Sigmoid colon (tissue), 4 donors: ENCODE data around the gene CERS3.

ENCODE experiments used
- CTCF ChIP-seq, 4 experiments: fragments of 450-650 bp in 3 of 4; fragments of 200-600 bp in 1 of 4; IDR thresholded peaks; one replicate each; pipeline ENCODE4 v1.5.1; 2016 to 2019; ENCODE audit warnings: antibody characterized with exemption in 4 of 4, mild to moderate bottlenecking in 3 of 4, moderate library complexity in 2 of 4
- EP300 ChIP-seq, 4 donors: sonication (generic); formaldehyde crosslinking; IDR thresholded peaks; one replicate each; pipeline ENCODE4 v1.6.1; 2017; ENCODE audit warnings: antibody characterized with exemption in 4 of 4
- POLR2A ChIP-seq, 2 donors: fragments of 450-650 bp; IDR thresholded peaks; one replicate each; pipeline ENCODE4 v1.6.1; 2016; ENCODE audit warnings: antibody characterized with exemption in 2 of 2, mild to moderate bottlenecking in 2 of 2, moderate library complexity in 2 of 2

GRCh38 chr15:100372739-100373119 is 156.0 kb downstream of the CERS3 start:
- no peak for TF ChIP-seq CTCF (IDR thresholded peaks at IDR 0.05)
- TF ChIP-seq POLR2A (IDR thresholded peaks at IDR 0.05) = no peak
- no peak for TF ChIP-seq EP300 (IDR thresholded peaks at IDR 0.05)
